ENCODE results near the gene ELMO1. TPM values are rescaled to one million over a fixed set of nuclear protein-coding genes. Genes with fewer than 3 reads are reported as not detected.

The ELMO1 gene
- total RNA-seq, 1 experiment from 2014 or later = not detected

DNA sequence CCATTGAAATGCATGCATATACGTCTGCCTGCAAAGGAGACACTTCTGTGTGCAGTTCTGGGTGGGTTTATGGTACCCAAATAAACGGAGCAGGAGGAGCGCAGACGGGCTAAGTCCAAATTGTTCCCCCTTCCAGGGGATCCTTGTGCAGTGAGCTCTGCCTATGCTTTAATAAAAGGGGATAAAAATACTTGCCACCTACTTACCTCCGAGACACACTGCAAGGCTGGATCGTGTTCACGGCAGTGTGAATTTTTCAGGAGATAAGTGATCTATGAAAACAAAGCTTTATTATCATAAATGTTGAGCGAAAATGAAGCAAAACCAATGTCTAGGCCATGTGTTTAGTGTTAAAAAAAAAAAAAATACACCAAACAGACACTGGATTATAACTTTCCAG, 415.5 kb downstream of the ELMO1 start:
- BruUV-seq (replicated peaks) = no TSS peak
- Histone ChIP-seq H3K27me3 (replicated peaks; ENCODE audit: insufficient read depth, low read depth, low read length, poor library complexity) (no peaks in the 10 kb centered on the region), H3K9me3 (ENCODE audit: low read depth, low read length, poor library complexity, severe bottlenecking) (no peaks in the 10 kb centered on the region), H3K36me3 (ENCODE audit: insufficient read depth, low read length, poor library complexity, severe bottlenecking) (no peaks in the 10 kb centered on the region), H3K27ac (ENCODE audit: low read depth, low read length, poor library complexity, severe bottlenecking) (no peak overlapping the region), H3K4me3 (ENCODE audit: low read depth, low read length, poor library complexity, severe bottlenecking) (no peak overlapping the region), H3K4me1 (ENCODE audit: insufficient read depth, low read length, poor library complexity, severe bottlenecking) (peaks cover 22% of the 10 kb centered on the region)
- ChIA-PET CTCF (interaction anchor here (0.7 kb wide), 1 partner anchor 40 kb away, joined by 3 read pairs; no protein-coding TSS in a partner anchor), POLR2A (ENCODE audit: low non-redundant PET) (no interaction called here)
- TF ChIP-seq EZH2 (IDR thresholded peaks at IDR 0.05; ENCODE audit: borderline replicate concordance, low read depth, low read length, poor library complexity, severe bottlenecking) = no peak
- TF ChIP-seq, protein P1, sequence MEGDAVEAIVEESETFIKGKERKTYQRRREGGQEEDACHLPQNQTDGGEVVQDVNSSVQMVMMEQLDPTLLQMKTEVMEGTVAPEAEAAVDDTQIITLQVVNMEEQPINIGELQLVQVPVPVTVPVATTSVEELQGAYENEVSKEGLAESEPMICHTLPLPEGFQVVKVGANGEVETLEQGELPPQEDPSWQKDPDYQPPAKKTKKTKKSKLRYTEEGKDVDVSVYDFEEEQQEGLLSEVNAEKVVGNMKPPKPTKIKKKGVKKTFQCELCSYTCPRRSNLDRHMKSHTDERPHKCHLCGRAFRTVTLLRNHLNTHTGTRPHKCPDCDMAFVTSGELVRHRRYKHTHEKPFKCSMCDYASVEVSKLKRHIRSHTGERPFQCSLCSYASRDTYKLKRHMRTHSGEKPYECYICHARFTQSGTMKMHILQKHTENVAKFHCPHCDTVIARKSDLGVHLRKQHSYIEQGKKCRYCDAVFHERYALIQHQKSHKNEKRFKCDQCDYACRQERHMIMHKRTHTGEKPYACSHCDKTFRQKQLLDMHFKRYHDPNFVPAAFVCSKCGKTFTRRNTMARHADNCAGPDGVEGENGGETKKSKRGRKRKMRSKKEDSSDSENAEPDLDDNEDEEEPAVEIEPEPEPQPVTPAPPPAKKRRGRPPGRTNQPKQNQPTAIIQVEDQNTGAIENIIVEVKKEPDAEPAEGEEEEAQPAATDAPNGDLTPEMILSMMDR (conservative IDR thresholded peaks at IDR 0.05; ENCODE audit: low read depth, low read length) = no peak
- DNase-seq (ENCODE audit: low spot score) = no peak
- intact Hi-C loops (cut with micrococcal nuclease; ENCODE audit: unreplicated experiment) = no loop called here

DNA sequence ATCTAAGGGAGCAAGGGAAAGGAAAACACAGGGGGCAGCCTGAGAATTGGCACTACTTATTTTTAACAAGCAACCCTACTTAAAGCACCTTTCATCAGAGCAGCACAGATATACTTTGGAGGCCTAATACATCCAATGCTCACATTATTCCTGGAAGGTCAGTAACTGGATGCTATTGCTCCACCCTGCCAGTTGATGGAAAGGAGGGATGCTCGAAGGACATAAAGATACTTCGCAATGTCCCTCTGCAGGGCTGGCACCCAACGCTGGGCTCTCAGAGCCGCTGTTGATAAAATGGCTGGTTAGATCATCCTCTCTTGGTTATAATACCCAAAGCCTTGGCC, 416.4 kb downstream of the ELMO1 start:
- ChIA-PET CTCF (no interaction called here), POLR2A (ENCODE audit: low non-redundant PET) (no interaction called here)
- Histone ChIP-seq H3K4me1 (ENCODE audit: insufficient read depth, low read length, poor library complexity, severe bottlenecking) (peaks cover 22% of the 10 kb centered on the region), H3K4me3 (ENCODE audit: low read depth, low read length, poor library complexity, severe bottlenecking) (no peak overlapping the region), H3K27ac (ENCODE audit: low read depth, low read length, poor library complexity, severe bottlenecking) (peak overlapping the region; percentile 67), H3K27me3 (replicated peaks; ENCODE audit: insufficient read depth, low read depth, low read length, poor library complexity) (no peaks in the 10 kb centered on the region), H3K9me3 (ENCODE audit: low read depth, low read length, poor library complexity, severe bottlenecking) (no peaks in the 10 kb centered on the region), H3K36me3 (ENCODE audit: insufficient read depth, low read length, poor library complexity, severe bottlenecking) (no peaks in the 10 kb centered on the region)
- no peak for TF ChIP-seq EZH2 (IDR thresholded peaks at IDR 0.05; ENCODE audit: borderline replicate concordance, low read depth, low read length, poor library complexity, severe bottlenecking)
- TF ChIP-seq, protein P1 (conservative IDR thresholded peaks at IDR 0.05; ENCODE audit: low read depth, low read length) = no peak
- intact Hi-C loops (cut with micrococcal nuclease; ENCODE audit: unreplicated experiment) = no loop called here
- BruUV-seq (replicated peaks) = no TSS peak
- no peak for DNase-seq (ENCODE audit: low spot score)

DNA sequence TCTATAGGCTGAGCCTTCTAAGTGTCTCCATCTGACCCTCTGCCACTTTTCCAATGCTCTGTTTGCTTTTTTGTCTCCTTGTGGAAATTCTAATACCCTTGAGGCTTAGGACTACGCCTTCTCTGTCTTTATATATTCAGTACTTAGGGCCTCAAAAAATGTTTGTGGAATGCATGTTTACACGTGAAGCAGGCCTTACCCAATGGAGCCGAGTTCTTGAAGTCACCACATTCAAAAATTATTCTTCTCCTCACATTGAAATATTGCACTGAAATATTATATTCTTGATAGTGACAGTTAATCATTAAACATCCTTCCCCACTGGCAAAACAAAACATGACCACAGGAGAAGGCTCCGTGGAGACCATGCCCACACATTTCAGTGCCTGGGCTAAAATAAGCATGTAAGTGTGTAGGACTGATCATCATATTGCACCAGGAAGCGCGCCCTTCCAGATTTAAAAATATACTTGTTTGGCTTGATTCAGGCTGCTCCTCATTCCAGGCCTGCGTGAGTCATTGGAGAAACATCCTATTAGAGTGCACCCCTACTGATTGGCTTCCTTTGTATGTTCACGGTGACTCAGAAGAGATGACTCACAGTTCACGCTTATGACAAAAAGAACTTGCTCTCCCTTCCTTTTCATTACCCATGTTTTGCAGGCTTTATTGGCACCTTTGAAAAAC, 416.9 kb downstream of the ELMO1 start:
- Histone ChIP-seq H3K27me3 (replicated peaks; ENCODE audit: insufficient read depth, low read depth, low read length, poor library complexity) (no peaks in the 10 kb centered on the region), H3K27ac (ENCODE audit: low read depth, low read length, poor library complexity, severe bottlenecking) (peak overlapping the region; percentile 83), H3K4me1 (ENCODE audit: insufficient read depth, low read length, poor library complexity, severe bottlenecking) (peaks cover 22% of the 10 kb centered on the region), H3K4me3 (ENCODE audit: low read depth, low read length, poor library complexity, severe bottlenecking) (no peak overlapping the region), H3K36me3 (ENCODE audit: insufficient read depth, low read length, poor library complexity, severe bottlenecking) (no peaks in the 10 kb centered on the region), H3K9me3 (ENCODE audit: low read depth, low read length, poor library complexity, severe bottlenecking) (no peaks in the 10 kb centered on the region)
- CTCF ChIA-PET = no interaction called here
- peak; percentile 97 for DNase-seq (ENCODE audit: low spot score)
- no TSS peak for BruUV-seq (replicated peaks)
- intact Hi-C loops (cut with micrococcal nuclease; ENCODE audit: unreplicated experiment) = no loop called here
- TF ChIP-seq, protein P1 (conservative IDR thresholded peaks at IDR 0.05; ENCODE audit: low read depth, low read length) = no peak
- TF ChIP-seq EZH2 (IDR thresholded peaks at IDR 0.05; ENCODE audit: borderline replicate concordance, low read depth, low read length, poor library complexity, severe bottlenecking) = no peak
- POLR2A ChIA-PET (ENCODE audit: low non-redundant PET) = no interaction called here

All from A673 (cell line).